CD4-positive, alpha-beta memory T cell (primary cell): ENCODE results near the gene DCLK2. TPM values are rescaled to one million over a fixed set of nuclear protein-coding genes. Genes with fewer than 3 reads are reported as not detected.
"Not testable (repeated sequence)": the region's sequence is repeated elsewhere in the genome, so short reads cannot be mapped to it uniquely, and the experiment has no call there.

Experiments used
- CTCF ChIA-PET: fragments of 350-600 bp; sonication (Branson Sonifier 250); formaldehyde crosslinking; loops from one replicate; lab custom pipeline; 2021; ENCODE audit warnings: inconsistent platforms; ENCODE audit not compliant: partially characterized antibody; lab: Charles Lee
- POLR2A ChIA-PET: fragments of 350-600 bp; sonication (Branson Sonifier 250); formaldehyde crosslinking; loops from one replicate; lab custom pipeline; 2021; ENCODE audit not compliant: partially characterized antibody; lab: Charles Lee
- DNase-seq, 5 donors: peaks; one replicate each; pipeline versions ENCODE4 v3.0.0 to v3.0.0-alpha.2; 2020 to 2022; ENCODE audit warnings: mixed read lengths in 1 of 5
- H3K27ac ChIP-seq: one replicate; pipeline ENCODE4 v1.7.0; 2013; ENCODE audit warnings: low read depth, low read length
- H3K27me3 ChIP-seq: 2 replicates; pipeline ENCODE4 v1.7.0; 2013; ENCODE audit warnings: mild to moderate bottlenecking, low read length, moderate library complexity; ENCODE audit not compliant: insufficient read depth
- H3K36me3 ChIP-seq: 2 replicates; pipeline ENCODE4 v1.7.0; 2013; ENCODE audit warnings: mild to moderate bottlenecking, low read length, moderate library complexity; ENCODE audit not compliant: insufficient read depth
- H3K4me1 ChIP-seq: 2 replicates; pipeline ENCODE4 v1.7.0; 2013; ENCODE audit warnings: mild to moderate bottlenecking, low read length, moderate library complexity; ENCODE audit not compliant: insufficient read depth
- H3K4me3 ChIP-seq, 2 donors: one replicate each; pipeline ENCODE4 v1.7.0; 2013; ENCODE audit warnings: low read length in 2 of 2, mild to moderate bottlenecking in 1 of 2
- H3K9me3 ChIP-seq, 2 donors: one replicate each; pipeline ENCODE4 v1.7.0; 2013; ENCODE audit warnings: low read length in 2 of 2, control low read depth in 1 of 2; ENCODE audit not compliant: control insufficient read depth in 1 of 2
- H3K27ac Mint-ChIP-seq, 7 donors: one replicate each; pipeline ENCODE4 v1.8.0; 2020 to 2021; ENCODE audit warnings: mixed read lengths in 7 of 7, mild to moderate bottlenecking in 6 of 7, inconsistent platforms in 3 of 7, moderate library complexity in 3 of 7
- H3K27me3 Mint-ChIP-seq, 2 donors: one replicate each; pipeline ENCODE4 v1.8.0; 2020 to 2021; ENCODE audit warnings: mixed read lengths in 2 of 2
- H3K36me3 Mint-ChIP-seq, 2 donors: one replicate each; pipeline ENCODE4 v1.8.0; 2020 to 2021; ENCODE audit warnings: mixed read lengths in 2 of 2, inconsistent platforms in 1 of 2, mild to moderate bottlenecking in 1 of 2
- H3K4me1 Mint-ChIP-seq, 4 donors: one replicate each; pipeline ENCODE4 v1.8.0; 2020 to 2021; ENCODE audit warnings: mixed read lengths in 4 of 4, mild to moderate bottlenecking in 1 of 4
- H3K4me3 Mint-ChIP-seq, 8 donors: one replicate each; pipeline ENCODE4 v1.8.0; 2020 to 2021; ENCODE audit warnings: mixed read lengths in 8 of 8, mild to moderate bottlenecking in 7 of 8, moderate library complexity in 6 of 8, inconsistent platforms in 3 of 8
- H3K9me3 Mint-ChIP-seq, 8 donors: one replicate each; pipeline ENCODE4 v1.8.0; 2020 to 2021; ENCODE audit warnings: mixed read lengths in 8 of 8, mild to moderate bottlenecking in 5 of 8, inconsistent platforms in 3 of 8, moderate library complexity in 1 of 8
- intact Hi-C: fragments of 100-400 bp; cut with micrococcal nuclease; formaldehyde crosslinking; loops from one replicate; pipeline ENCODE4 v1.15.1; 2023
- polyA plus RNA-seq, 2 donors: library from polyadenylated mRNA; unstranded; fragments of 300-500 nt; fragmentation: Illumina TruSeq; gene quantifications; one replicate each; pipeline ENCODE4 v1.2.3, GENCODE V29; 2021
- total RNA-seq, 2 experiments: library from RNA; stranded (reverse); gene quantifications; one replicate each; pipeline ENCODE4 v1.2.3, GENCODE V29; 2021

Gene DCLK2
- total and polyA plus RNA-seq, 4 experiments from 2014 or later = not detected

DNA sequence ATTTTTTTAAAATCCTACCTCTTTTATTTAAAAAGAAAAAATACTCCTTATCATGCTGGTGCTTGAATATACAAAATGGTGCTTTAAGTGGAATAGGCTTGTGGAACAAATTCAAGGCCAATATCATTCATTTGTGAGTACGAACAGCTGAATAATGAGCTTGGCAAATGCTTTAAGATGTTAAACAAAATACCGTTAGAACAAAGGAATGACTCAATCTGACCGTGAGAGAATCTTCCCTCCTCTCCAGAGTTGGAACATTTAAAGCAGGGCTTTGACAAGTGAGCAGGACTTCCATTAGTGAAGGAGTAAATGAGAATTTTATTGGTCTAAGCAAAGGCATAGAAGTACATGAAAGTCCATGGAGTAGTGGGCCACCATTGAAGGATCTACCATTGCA, 74.5 kb downstream of the DCLK2 start:
- H3K36me3 ChIP-seq = no peaks in the 10 kb centered on the region
- no peak overlapping the region for H3K4me3 Mint-ChIP-seq
- no peak overlapping the region for H3K27ac Mint-ChIP-seq
- intact Hi-C loops = no loop called here
- POLR2A ChIA-PET = no interaction called here
- H3K4me3 ChIP-seq = no peak overlapping the region
- H3K27ac ChIP-seq = no peak overlapping the region
- H3K4me1 ChIP-seq = no peaks in the 10 kb centered on the region
- no peaks in the 10 kb centered on the region for H3K4me1 Mint-ChIP-seq
- DNase-seq = no peak
- no peaks in the 10 kb centered on the region for H3K9me3 Mint-ChIP-seq
- CTCF ChIA-PET = no interaction called here
- H3K9me3 ChIP-seq = no peaks in the 10 kb centered on the region
- H3K27me3 ChIP-seq = no peaks in the 10 kb centered on the region
- H3K27me3 Mint-ChIP-seq = peaks cover 0 to 3% of the 10 kb centered on the region in 2 donors
- no peaks in the 10 kb centered on the region for H3K36me3 Mint-ChIP-seq

- ChIA-PET CTCF (no interaction called here), POLR2A (no interaction called here)
- no peak overlapping the region for H3K27ac Mint-ChIP-seq
- no peaks in the 10 kb centered on the region for H3K9me3 Mint-ChIP-seq
- intact Hi-C loops = no loop called here
- H3K9me3 ChIP-seq = no peaks in the 10 kb centered on the region
- H3K4me1 ChIP-seq = no peaks in the 10 kb centered on the region
- DNase-seq = no peak
- no peaks in the 10 kb centered on the region for H3K27me3 ChIP-seq
- no peaks in the 10 kb centered on the region for H3K36me3 Mint-ChIP-seq
- H3K4me1 Mint-ChIP-seq = no peaks in the 10 kb centered on the region
- H3K27me3 Mint-ChIP-seq = no peaks in the 10 kb centered on the region
- no peaks in the 10 kb centered on the region for H3K36me3 ChIP-seq
- no peak overlapping the region for H3K27ac ChIP-seq
- no peak overlapping the region for H3K4me3 ChIP-seq
- no peak overlapping the region for H3K4me3 Mint-ChIP-seq
These were observed 77.1 kb downstream of the DCLK2 start for GRCh38 chr4:150155391-150155790.

DNA sequence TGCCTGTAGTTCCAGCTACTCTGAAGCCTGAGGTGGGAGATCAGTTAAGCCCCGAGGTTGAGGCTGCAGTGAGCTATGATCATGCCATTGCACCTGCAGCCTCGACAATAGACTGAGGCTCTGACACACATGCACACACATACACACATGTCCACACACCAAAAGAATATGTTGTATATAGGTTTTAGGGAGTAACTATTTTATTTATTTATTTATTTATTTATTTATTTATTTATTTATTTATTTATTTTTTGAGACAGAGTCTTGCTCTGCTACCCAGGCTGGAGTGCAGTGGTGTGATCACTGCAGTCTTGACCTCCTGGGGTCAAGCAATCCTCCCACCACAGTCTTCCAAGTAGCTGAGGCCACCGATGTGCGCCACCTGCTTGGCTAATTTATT, 78.3 kb downstream of the DCLK2 start:
- no peak overlapping the region for H3K4me3 Mint-ChIP-seq
- ChIA-PET CTCF (interaction anchor here (1.3 kb wide), 1 partner anchor 11 kb away, joined by 4 read pairs; no protein-coding TSS in a partner anchor), POLR2A (no interaction called here)

GRCh38 chr4:150158041-150158440, 79.8 kb downstream of the DCLK2 start:
- no peaks in the 10 kb centered on the region for H3K9me3 ChIP-seq
- H3K4me3 Mint-ChIP-seq = no peak overlapping the region
- no peak for DNase-seq
- no peaks in the 10 kb centered on the region for H3K36me3 Mint-ChIP-seq
- CTCF ChIA-PET = no interaction called here
- H3K9me3 Mint-ChIP-seq = no peaks in the 10 kb centered on the region
- H3K4me1 ChIP-seq = no peaks in the 10 kb centered on the region
- H3K4me3 ChIP-seq = no peak overlapping the region
- H3K27me3 ChIP-seq = no peaks in the 10 kb centered on the region
- intact Hi-C loops = no loop called here
- no peak overlapping the region for H3K27ac Mint-ChIP-seq
- H3K36me3 ChIP-seq = no peaks in the 10 kb centered on the region
- POLR2A ChIA-PET = no interaction called here
- no peak overlapping the region for H3K27ac ChIP-seq
- no peaks in the 10 kb centered on the region for H3K4me1 Mint-ChIP-seq
- H3K27me3 Mint-ChIP-seq = peaks cover 0 to 1% of the 10 kb centered on the region in 2 donors

More for the DNA sequence above, 78.3 kb downstream of the DCLK2 start:
- no peaks in the 10 kb centered on the region for H3K9me3 ChIP-seq
- Mint-ChIP-seq H3K36me3 (no peaks in the 10 kb centered on the region), H3K27me3 (no peaks in the 10 kb centered on the region), H3K9me3 (no peaks in the 10 kb centered on the region), H3K27ac (no peak overlapping the region), H3K4me1 (no peaks in the 10 kb centered on the region)
- no peak for DNase-seq
- intact Hi-C loops = no loop called here
- no peak overlapping the region for H3K4me3 ChIP-seq
- H3K4me1 ChIP-seq = no peaks in the 10 kb centered on the region
- H3K36me3 ChIP-seq = no peaks in the 10 kb centered on the region
- H3K27ac ChIP-seq = no peak overlapping the region
- H3K27me3 ChIP-seq = no peaks in the 10 kb centered on the region

DNA sequence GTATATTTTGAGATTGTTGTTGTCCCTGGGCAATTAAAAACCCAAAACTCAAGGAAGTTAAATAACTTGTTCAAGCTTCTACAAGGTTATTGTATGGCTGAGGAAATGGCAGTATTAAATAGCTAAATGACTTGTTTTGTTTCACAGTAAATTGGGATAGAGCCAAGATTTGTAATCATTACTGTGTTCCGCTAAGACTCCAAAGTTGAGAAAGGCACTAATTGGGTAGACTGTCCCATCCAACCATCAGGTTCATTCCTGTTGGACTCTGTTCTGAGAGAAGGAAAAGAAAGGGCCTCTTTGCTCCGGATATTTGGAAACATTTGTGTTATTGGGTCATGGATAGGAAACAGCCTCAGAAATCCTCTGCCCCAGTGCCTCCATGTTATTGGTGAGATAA, 82.2 kb downstream of the DCLK2 start:
- no peaks in the 10 kb centered on the region for H3K4me1 ChIP-seq
- H3K4me1 Mint-ChIP-seq = no peaks in the 10 kb centered on the region
- CTCF ChIA-PET = no interaction called here
- no peak for DNase-seq
- no peaks in the 10 kb centered on the region for H3K9me3 Mint-ChIP-seq
- POLR2A ChIA-PET = no interaction called here
- H3K9me3 ChIP-seq = no peaks in the 10 kb centered on the region
- no peak overlapping the region for H3K4me3 Mint-ChIP-seq
- intact Hi-C loops = no loop called here
- H3K36me3 ChIP-seq = no peaks in the 10 kb centered on the region
- no peak overlapping the region for H3K4me3 ChIP-seq
- H3K27ac ChIP-seq = no peak overlapping the region
- H3K27ac Mint-ChIP-seq = no peak overlapping the region
- no peaks in the 10 kb centered on the region for H3K36me3 Mint-ChIP-seq
- peaks cover 0 to 5% of the 10 kb centered on the region in 2 donors for H3K27me3 Mint-ChIP-seq
- H3K27me3 ChIP-seq = no peaks in the 10 kb centered on the region

GRCh38 chr4:150161109-150161508, 82.9 kb downstream of the DCLK2 start:
- intact Hi-C loops = no loop called here
- Mint-ChIP-seq H3K27me3 (peaks cover 0 to 5% of the 10 kb centered on the region in 2 donors), H3K4me1 (no peaks in the 10 kb centered on the region), H3K9me3 (no peaks in the 10 kb centered on the region), H3K4me3 (no peak overlapping the region), H3K27ac (no peak overlapping the region), H3K36me3 (no peaks in the 10 kb centered on the region)
- no peaks in the 10 kb centered on the region for H3K36me3 ChIP-seq
- H3K27me3 ChIP-seq = no peaks in the 10 kb centered on the region
- no peak overlapping the region for H3K27ac ChIP-seq
- H3K4me1 ChIP-seq = no peaks in the 10 kb centered on the region
- no peak overlapping the region for H3K4me3 ChIP-seq
- ChIA-PET POLR2A (no interaction called here), CTCF (no interaction called here)
- no peak for DNase-seq
- no peaks in the 10 kb centered on the region for H3K9me3 ChIP-seq

DNA sequence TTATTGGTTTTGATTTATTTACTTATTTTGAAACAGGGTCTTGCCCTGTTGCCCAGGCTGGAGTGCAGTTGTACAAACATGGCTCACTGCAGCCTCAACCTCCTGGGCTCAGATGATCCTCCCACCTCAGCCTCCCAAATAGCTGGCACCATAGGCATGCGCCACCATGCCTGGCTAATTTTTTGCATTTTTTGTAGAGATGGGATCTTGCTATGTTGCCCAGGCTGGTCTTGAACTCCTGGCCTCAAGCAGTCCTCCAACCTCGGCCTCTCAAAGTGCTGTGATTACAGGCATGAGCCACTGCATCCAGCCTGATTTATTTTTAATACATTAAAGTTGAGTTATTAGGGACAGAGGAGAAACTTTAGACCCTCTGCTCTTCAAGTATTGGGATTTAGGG, 83.8 kb downstream of the DCLK2 start:
- H3K4me3 Mint-ChIP-seq, intact Hi-C loops, DNase-seq, H3K27ac Mint-ChIP-seq, H3K36me3 Mint-ChIP-seq, H3K27me3 ChIP-seq, H3K4me1 ChIP-seq, H3K4me3 ChIP-seq, H3K36me3 ChIP-seq, CTCF ChIA-PET, H3K27ac ChIP-seq, H3K9me3 ChIP-seq, POLR2A ChIA-PET, H3K27me3 Mint-ChIP-seq, H3K9me3 Mint-ChIP-seq, H3K4me1 Mint-ChIP-seq: not testable (repeated sequence)

DNA sequence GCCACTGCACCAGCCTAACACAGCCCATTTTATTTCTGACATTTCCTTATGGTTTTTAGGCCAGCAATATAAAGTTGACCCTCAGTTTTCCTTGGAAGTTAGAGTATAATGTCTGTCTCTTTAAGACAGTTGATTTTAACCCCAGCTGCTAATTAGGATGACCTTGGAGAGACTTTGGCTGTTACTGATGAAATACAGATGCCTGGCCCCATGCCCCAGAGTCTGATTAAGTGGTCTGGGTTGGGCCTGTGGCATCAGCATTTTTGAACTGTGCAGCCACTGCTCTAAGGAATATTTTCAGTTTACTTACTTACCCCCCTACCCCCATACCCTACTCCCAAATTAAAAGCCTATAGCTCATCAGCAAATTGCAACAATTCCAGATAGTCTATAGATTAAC, 85.8 kb downstream of the DCLK2 start:
- ChIA-PET POLR2A (no interaction called here), CTCF (interaction anchor here (1.4 kb wide), 1 partner anchor 26 kb away, joined by 4 read pairs; no protein-coding TSS in a partner anchor)
- intact Hi-C loops = no loop called here
- no peaks in the 10 kb centered on the region for H3K27me3 ChIP-seq
- Mint-ChIP-seq H3K4me3 (no peak overlapping the region), H3K9me3 (no peaks in the 10 kb centered on the region), H3K4me1 (no peaks in the 10 kb centered on the region), H3K36me3 (no peaks in the 10 kb centered on the region), H3K27me3 (peaks cover 2 to 14% of the 10 kb centered on the region in 2 donors), H3K27ac (no peak overlapping the region)
- H3K27ac ChIP-seq = no peak overlapping the region
- H3K4me1 ChIP-seq = no peaks in the 10 kb centered on the region
- no peak overlapping the region for H3K4me3 ChIP-seq
- H3K36me3 ChIP-seq = no peaks in the 10 kb centered on the region
- no peaks in the 10 kb centered on the region for H3K9me3 ChIP-seq
- DNase-seq = no peak
